Lower leg skin (tissue), 4 donors: ENCODE data around the gene SULT4A1. TPM values are rescaled to one million over a fixed set of nuclear protein-coding genes. Genes with fewer than 3 reads are reported as not detected.

Experiments used
- DNase-seq, 2 donors: peaks; one replicate each; pipeline ENCODE4 v3.0.0-alpha.2; 2019; ENCODE audit warnings: low spot score in 2 of 2
- H3K4me3 ChIP-seq: fragments of 200-600 bp; sonication (generic); 2 replicates; pipeline ENCODE4 v1.5.1; 2017; ENCODE audit warnings: mild to moderate bottlenecking, low read depth; ENCODE audit not compliant: poor library complexity, severe bottlenecking
- CTCF ChIP-seq, 3 donors: fragments of 450-650 bp; IDR thresholded peaks; one replicate each; pipeline ENCODE4 v1.5.1; 2016; ENCODE audit warnings: antibody characterized with exemption in 3 of 3, mild to moderate bottlenecking in 3 of 3, moderate library complexity in 2 of 3
- POLR2A ChIP-seq, 2 donors: fragments of 450-650 bp; IDR thresholded peaks; one replicate each; pipeline ENCODE4 v1.6.1; 2016 to 2017; ENCODE audit warnings: antibody characterized with exemption in 2 of 2, mild to moderate bottlenecking in 1 of 2, moderate library complexity in 1 of 2
- WGBS, 2 donors: methylation state at CpG; one replicate each; pipeline ENCODE4 v1.1.5; 2018; 5-methylcytosine and 5-hydroxymethylcytosine counted together
- intact Hi-C: fragments of 100-400 bp; cut with DNase I; formaldehyde crosslinking; loops from one replicate; pipeline ENCODE4 v1.15.0; 2023; ENCODE audit warnings: low total_unique reads
- total RNA-seq, 4 donors: library from RNA; depleted of rRNA; stranded (reverse); fragments of >200 nt; gene quantifications; one replicate each; pipeline ENCODE4 v1.1.0, GENCODE V29; 2016

Gene SULT4A1
- total RNA-seq, 4 donors from 2014 or later: not detected

GRCh38 chr22:43860126-43860525 lies 2.2 kb downstream of the SULT4A1 start:
- no peak overlapping the region for H3K4me3 ChIP-seq
- WGBS, 2 donors: 81 to 84% methylated on average over 11 of the region's 11 CpGs
- intact Hi-C loops: no loop called here
- peak in 1 of 2 donors; percentile 56 for DNase-seq
- TF ChIP-seq POLR2A (IDR thresholded peaks at IDR 0.05): no peak

- intact Hi-C loops: no loop called here
- WGBS, 2 donors: 85% methylated on average over 14 of the region's 14 CpGs
- no peak for TF ChIP-seq CTCF (IDR thresholded peaks at IDR 0.05)
- no peak for TF ChIP-seq POLR2A (IDR thresholded peaks at IDR 0.05)
- DNase-seq: peak in 1 of 2 donors; percentile 59
- no peak overlapping the region for H3K4me3 ChIP-seq
Measured at GRCh38 chr22:43859621-43860020, 2.7 kb downstream of the SULT4A1 start.

GRCh38 chr22:43859176-43859575 lies 3.1 kb downstream of the SULT4A1 start:
- 87 to 88% methylated on average over 7 of the region's 7 CpGs for WGBS, 2 donors
- H3K4me3 ChIP-seq: no peak overlapping the region
- DNase-seq: peak in 1 of 2 donors; percentile 53
- intact Hi-C loops: no loop called here
- TF ChIP-seq POLR2A (IDR thresholded peaks at IDR 0.05) (no peak), CTCF (IDR thresholded peaks at IDR 0.05) (no peak)

GRCh38 chr22:43858156-43858895 lies 4.0 kb downstream of the SULT4A1 start:
- DNase-seq: peak in 1 of 2 donors; percentile 69
- 73 to 75% methylated on average over 11 of the region's 11 CpGs for WGBS, 2 donors
- intact Hi-C loops: no loop called here
- no peak for TF ChIP-seq POLR2A (IDR thresholded peaks at IDR 0.05)
- TF ChIP-seq CTCF (IDR thresholded peaks at IDR 0.05): no peak
- H3K4me3 ChIP-seq: no peak overlapping the region

GRCh38 chr22:43857367-43857766 lies 4.9 kb downstream of the SULT4A1 start:
- TF ChIP-seq POLR2A (IDR thresholded peaks at IDR 0.05) (no peak), CTCF (IDR thresholded peaks at IDR 0.05) (no peak)
- H3K4me3 ChIP-seq: no peak overlapping the region
- no peak for DNase-seq
- intact Hi-C loops: no loop called here

- WGBS, 2 donors: 73 to 97% methylated on average over 4 of the region's 4 CpGs
- intact Hi-C loops: no loop called here
- H3K4me3 ChIP-seq: no peak overlapping the region
- TF ChIP-seq POLR2A (IDR thresholded peaks at IDR 0.05) (no peak), CTCF (IDR thresholded peaks at IDR 0.05) (no peak)
- DNase-seq: no peak
Measured at GRCh38 chr22:43855431-43855830, 6.9 kb downstream of the SULT4A1 start.
